HG02623 (cell line): ENCODE measurements around the gene PRICKLE2.
A peak's percentile ranks its signal among the peaks of the same experiment; 100 is the strongest.

Experiments used
- ATAC-seq: cut with Tn5 transposase; IDR thresholded peaks from one replicate; pipeline ENCODE4 v1.9.1; 2021; ENCODE audit warnings: moderate library complexity; ENCODE audit not compliant: unreplicated experiment

Gene PRICKLE2

DNA sequence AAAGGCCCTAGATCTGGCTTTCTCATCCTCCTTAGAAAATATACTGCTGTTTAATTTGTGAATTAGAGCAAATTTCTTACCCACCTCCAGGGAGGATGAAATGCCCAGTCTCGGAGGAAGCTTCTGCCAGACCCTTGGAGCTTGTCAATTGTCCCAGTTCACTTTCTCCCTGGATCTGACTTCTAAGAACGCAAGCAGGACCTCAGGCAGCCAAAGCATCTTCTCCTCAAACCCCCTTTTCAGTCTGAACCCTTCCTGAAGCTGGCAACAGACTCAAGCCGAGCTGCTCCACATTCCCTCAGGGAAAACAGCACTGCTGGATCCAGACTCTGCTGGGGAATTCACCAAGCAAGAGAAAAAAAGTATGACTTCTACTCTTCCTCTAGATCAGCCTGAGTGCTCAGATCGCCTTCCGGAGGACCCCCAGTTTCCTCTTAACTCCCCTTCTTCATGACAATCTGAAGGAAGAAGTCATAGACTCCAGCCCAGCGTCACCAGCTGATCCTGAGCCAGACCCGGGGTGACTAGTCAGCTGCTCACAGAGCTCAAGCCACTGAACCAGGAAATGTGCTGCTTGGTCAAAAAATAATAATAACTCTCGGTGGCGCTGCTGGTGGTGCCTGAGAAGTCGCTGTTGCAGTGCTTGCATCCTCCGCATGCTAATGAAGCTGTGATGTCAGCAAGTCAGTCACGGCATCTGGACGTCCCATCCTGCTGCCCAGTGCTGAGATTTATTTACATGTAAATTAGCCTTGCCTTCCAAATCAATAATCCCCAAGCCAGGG lies at the start of gene PRICKLE2:
Gene PRICKLE2, minus strand, starts transcription at position 641 of the 785 bp plus-strand sequence. CDS start 26,539 bp downstream, outside the sequence.
- peak; percentile 96 for ATAC-seq

GRCh38 chr3:64272842-64273241 lies 47.6 kb upstream of the PRICKLE2 start:
- no peak for ATAC-seq

- ATAC-seq = no peak
Measured at GRCh38 chr3:64272271-64272670, 47.0 kb upstream of the PRICKLE2 start.

DNA sequence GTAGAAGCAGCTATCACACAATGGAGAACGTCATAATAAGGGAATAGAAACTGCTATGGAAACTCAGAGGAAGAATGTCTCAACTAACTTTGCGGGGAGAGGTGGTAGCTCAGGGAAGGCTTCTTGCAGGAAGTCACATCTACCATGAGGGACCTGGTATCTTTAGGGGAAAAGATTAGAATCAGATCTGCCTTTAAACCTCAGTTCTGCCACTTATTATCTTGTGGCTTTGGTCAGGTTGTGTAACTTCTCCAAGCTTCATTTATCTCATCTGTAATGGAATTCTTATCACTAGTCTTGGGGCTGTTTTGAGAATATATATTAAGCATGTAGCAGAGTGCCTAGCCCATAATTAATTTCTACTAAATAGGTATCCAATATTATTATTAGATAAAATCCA lies 46.4 kb upstream of the PRICKLE2 start:
- ATAC-seq = no peak

DNA sequence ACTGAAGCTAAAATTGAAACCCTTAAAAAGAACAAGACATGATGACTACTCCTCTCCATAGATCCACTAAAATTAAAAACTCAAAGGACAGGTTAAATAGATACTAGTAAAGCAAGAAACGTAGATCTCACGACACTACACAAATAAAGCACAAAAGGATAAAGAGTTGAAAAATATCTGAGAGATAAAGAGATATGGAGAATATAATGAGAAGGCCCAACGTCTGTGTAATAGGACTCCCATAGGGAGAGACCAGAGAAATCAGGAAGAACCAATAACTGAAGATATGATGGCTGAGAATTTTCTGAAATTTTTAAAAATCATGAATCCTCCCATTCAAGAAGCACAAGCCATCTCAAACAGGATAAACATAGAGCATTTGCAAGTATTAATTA lies 45.6 kb upstream of the PRICKLE2 start:
- ATAC-seq = no peak

DNA sequence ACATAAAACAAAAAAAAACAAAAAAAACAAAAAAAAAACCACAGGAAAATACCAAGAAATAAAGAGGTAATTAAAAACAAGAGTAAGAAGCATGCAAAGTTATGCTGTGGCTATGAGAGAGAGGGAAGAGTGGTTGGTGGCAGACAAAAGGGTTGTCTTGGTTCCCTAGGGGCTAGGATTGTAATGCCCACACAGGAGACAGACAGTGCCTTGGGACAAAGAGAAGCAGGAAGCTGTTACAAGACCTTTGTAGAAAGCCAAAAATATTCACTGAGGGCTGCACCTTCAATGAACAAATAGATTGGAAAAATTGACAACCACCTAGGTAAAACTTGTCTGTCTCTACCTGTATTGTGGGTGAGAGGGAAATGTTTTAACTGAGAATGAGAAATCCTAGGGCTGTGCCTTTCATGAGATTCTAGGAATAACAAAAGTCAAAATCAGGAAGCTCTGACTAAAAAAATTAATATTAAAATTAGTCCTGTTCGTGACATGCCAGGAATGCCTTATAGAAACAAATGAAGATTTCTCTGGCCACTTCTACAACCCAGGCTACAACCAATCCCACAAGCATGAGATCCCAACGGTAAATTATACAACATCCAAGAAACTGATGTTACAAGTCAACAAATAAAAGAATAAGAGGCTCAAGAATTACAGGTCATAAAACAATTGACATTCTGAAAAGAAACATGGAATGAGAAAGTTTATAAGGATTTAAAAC lies 45.0 kb upstream of the PRICKLE2 start:
- ATAC-seq = no peak

GRCh38 chr3:64268926-64269325 lies 43.7 kb upstream of the PRICKLE2 start:
- no peak for ATAC-seq

DNA sequence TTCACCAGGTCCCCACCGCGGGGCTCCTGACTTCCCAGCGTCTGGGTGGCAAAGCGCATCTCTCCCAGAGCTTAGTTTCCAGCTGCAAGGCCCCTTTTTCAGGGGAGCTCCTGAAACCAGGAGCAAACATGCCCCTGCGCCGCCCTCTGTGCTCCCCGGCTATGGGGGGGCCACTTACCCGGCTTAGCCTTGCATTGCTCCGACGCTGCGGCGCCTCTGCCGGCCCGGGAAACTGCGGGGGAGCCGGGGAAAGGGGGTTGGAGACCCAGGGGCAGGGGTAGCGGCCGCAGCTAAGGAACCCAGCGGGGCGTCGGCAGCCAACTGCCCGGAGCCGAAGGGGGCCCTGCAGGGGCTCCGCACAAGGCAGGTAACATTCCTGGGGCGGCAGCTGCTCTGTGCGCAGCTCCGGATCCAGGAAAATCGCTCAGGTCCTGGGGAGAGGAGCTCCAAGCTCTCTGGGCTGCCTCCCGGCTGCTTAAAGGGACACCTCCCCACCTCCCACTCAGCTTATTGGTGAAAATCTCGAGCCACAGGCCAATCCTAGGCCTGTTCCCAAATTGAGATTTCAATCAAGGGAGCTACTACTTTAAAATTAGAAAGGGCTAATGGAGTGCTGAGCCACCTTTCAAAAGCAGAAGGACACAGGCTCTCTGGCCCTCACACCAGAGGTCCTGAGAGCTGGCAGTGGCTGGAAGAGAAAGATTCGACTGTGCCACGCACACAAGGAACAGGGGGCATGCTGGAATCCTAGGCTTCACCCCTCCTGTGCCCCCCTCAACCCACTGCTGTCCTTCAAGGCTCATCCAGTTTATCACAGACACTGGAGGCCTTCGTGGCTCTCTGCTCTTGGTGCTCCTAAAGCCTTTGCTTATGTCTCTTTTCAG lies 42.7 kb upstream of the PRICKLE2 start:
- ATAC-seq = no peak

GRCh38 chr3:64266983-64267382 lies 41.7 kb upstream of the PRICKLE2 start:
- ATAC-seq = no peak

DNA sequence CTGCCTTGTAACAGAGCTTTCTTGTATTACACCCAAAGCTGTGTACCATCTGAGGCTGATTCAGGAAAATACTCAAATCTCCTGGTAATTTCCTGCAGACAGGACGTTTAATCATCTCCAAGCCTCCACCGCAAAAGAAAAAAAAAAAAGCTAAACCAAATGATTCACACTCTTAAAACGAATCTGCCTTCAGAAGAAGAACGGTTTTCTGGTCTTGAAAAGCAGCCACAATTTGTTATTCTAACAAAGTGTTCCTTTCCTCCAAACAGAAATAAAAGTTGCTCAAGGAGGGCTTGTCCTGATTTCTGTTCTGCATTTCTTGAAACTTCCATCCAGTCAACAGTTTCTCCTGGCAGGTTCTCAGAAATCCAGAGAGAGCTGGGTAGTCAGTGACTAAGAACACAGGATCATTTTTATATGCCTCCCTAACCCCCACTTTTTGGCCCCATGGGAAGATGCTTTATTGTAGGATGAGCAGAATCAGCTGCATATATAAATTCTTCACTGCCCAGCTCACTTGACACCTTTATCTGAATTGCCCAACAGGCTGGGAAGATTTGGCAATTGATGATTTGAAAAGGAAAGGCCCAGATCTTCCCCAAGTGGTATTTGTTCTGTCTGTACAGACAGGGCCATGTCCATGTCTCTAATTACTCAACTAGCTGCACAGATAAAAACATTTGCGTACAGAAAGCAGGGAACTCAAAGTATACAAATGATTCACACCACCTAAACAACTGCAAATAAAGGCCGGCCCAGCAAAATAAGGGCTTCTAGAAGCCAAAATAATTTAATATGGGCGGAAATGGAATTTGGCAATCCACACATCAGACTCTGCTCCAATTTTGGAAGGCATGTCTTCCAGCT lies 41.0 kb upstream of the PRICKLE2 start:
- ATAC-seq = no peak

- no peak for ATAC-seq
Measured at GRCh38 chr3:64265646-64266045, 40.4 kb upstream of the PRICKLE2 start.

- ATAC-seq = no peak
Measured at GRCh38 chr3:64264501-64265109, 39.3 kb upstream of the PRICKLE2 start.

- ATAC-seq = no peak
Measured at GRCh38 chr3:64262574-64263114, 37.4 kb upstream of the PRICKLE2 start.

DNA sequence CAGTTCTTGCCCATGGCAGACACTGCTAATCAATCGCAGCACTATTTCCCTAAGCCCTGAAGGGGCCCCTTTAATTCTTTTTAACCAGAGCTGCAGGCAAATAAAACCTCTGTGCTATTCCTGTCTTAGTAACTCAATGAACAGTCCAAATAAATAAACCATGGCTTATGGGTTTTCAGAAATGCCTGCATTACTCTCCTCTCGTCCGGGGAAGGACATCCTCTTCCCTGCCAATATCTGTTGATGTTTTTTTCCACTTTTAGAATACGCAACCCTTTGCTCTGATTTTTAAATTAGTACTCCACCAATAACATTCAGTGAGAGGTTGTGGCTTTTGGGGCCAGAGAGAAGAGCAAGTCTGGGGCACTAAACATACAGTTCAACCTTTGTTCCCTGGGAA lies 35.2 kb upstream of the PRICKLE2 start:
- no peak for ATAC-seq

- no peak for ATAC-seq
Measured at GRCh38 chr3:64259636-64260035, 34.4 kb upstream of the PRICKLE2 start.

GRCh38 chr3:64257100-64257755 lies 32.0 kb upstream of the PRICKLE2 start:
- ATAC-seq = no peak

- ATAC-seq = no peak
Measured at GRCh38 chr3:64255741-64256340, 30.6 kb upstream of the PRICKLE2 start.

DNA sequence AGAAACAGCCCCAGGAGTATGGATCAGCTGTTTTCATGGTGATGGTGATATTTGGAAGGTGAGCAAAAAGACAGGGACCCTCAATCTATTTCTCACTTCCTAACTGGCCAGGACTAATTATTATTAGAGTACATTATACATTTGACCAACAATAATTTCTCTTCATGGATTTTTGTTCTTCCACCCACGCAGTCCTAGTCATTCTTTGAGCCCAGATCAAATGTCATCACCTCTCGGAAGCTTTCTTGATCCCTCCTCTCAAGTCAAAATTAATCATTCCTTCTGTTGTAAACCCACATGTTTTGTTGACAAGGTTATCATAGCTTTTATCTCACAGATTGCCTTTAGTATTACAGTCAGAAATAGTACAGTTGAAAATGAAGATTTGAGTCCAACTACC lies 29.2 kb upstream of the PRICKLE2 start:
- no peak for ATAC-seq

DNA sequence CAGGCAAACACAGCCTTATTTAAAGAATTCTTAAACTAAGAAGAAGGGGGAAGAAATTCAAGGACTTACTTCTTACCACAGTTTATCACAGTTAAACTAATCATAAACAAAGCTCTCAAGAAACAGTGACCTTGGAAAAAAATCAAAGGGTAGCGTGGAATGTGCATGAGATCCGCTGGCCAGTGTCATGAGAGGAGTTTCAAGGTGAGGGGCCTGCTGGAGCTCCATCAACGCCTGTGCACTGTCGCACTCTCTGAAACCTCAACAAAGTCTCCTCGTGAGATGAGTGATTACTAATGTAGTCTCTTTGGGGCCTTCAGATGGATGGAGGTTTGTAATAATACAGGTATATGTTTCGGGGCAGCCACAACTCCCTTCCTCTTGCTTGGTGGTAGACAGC lies 28.4 kb upstream of the PRICKLE2 start:
- no peak for ATAC-seq
